Upper lobe of left lung (tissue), 4 donors: ENCODE data around the gene CEP63.

Experiments used
- CTCF ChIP-seq, 6 experiments: fragments of 450-650 bp in 4 of 6; fragments of 200-600 bp in 2 of 6; sonication (generic) in 2 of 6; IDR thresholded peaks; one replicate each; pipeline ENCODE4 v1.5.1; 2016 to 2019; ENCODE audit warnings: antibody characterized with exemption in 6 of 6
- EP300 ChIP-seq, 4 donors: sonication (generic); formaldehyde crosslinking; IDR thresholded peaks; one replicate each; pipeline ENCODE4 v1.5.1; 2017; ENCODE audit warnings: antibody characterized with exemption in 4 of 4, control low read depth in 2 of 4
- POLR2A ChIP-seq, 4 donors: fragments of 450-650 bp; IDR thresholded peaks; one replicate each; pipeline ENCODE4 v1.5.1; 2016 to 2017; ENCODE audit warnings: antibody characterized with exemption in 4 of 4, mild to moderate bottlenecking in 2 of 4

- TF ChIP-seq CTCF (IDR thresholded peaks at IDR 0.05) (no peak), POLR2A (IDR thresholded peaks at IDR 0.05) (no peak), EP300 (IDR thresholded peaks at IDR 0.05) (no peak)
These were observed 136.0 kb downstream of the CEP63 start for GRCh38 chr3:134621854-134622253.
